Occipital lobe (tissue), 2 donors: ENCODE measurements around the gene LAIR1. TPM values are rescaled to one million over a fixed set of nuclear protein-coding genes. Genes with fewer than 3 reads are reported as not detected.
"Not testable (repeated sequence)": the region's sequence is repeated elsewhere in the genome, so short reads cannot be mapped to it uniquely, and the experiment has no call there.

ENCODE experiments used
- DNase-seq: peaks from one replicate; lab custom pipeline; 2025; lab: John Stamatoyannopoulos, UW
- total RNA-seq: library from RNA; depleted of rRNA; stranded (reverse); fragments of >200 nt; gene quantifications from one replicate; pipeline ENCODE4 v1.2.3, GENCODE V29; 2014

The LAIR1 gene
- total RNA-seq, 1 donor from 2014 or later = 1.1 TPM

GRCh38 chr19:54376610-54377285, 12.0 kb upstream of the LAIR1 start:
- no peak for DNase-seq

GRCh38 chr19:54375181-54375938, 10.6 kb upstream of the LAIR1 start:
- not testable (repeated sequence) for DNase-seq

GRCh38 chr19:54373781-54374631, 9.3 kb upstream of the LAIR1 start:
- DNase-seq = no peak

- not testable (repeated sequence) for DNase-seq
These were observed 6.7 kb upstream of the LAIR1 start for GRCh38 chr19:54371453-54371852.

- not testable (repeated sequence) for DNase-seq
These were observed 5.7 kb upstream of the LAIR1 start for GRCh38 chr19:54370434-54370796.

GRCh38 chr19:54369688-54370433, 5.1 kb upstream of the LAIR1 start:
- not testable (repeated sequence) for DNase-seq

GRCh38 chr19:54369082-54369687, 4.5 kb upstream of the LAIR1 start:
- no peak for DNase-seq

GRCh38 chr19:54366811-54367210, 2.1 kb upstream of the LAIR1 start:
- no peak for DNase-seq

- DNase-seq = not testable (repeated sequence)
These were observed 1.1 kb upstream of the LAIR1 start for GRCh38 chr19:54365798-54366197.

- not testable (repeated sequence) for DNase-seq
These were observed 2.9 kb downstream of the LAIR1 start for GRCh38 chr19:54361680-54362422.

- not testable (repeated sequence) for DNase-seq
These were observed 5.4 kb downstream of the LAIR1 start for GRCh38 chr19:54359149-54359820.

GRCh38 chr19:54357381-54357780, 7.3 kb downstream of the LAIR1 start:
- no peak for DNase-seq

- no peak for DNase-seq
These were observed 8.2 kb downstream of the LAIR1 start for GRCh38 chr19:54356444-54357056.

GRCh38 chr19:54355675-54356074, 9.1 kb downstream of the LAIR1 start:
- DNase-seq = no peak

GRCh38 chr19:54354761-54355160, 10.0 kb downstream of the LAIR1 start:
- DNase-seq = no peak

- no peak for DNase-seq
These were observed 12.2 kb downstream of the LAIR1 start for GRCh38 chr19:54352546-54352945.

- no peak for DNase-seq
These were observed 12.7 kb downstream of the LAIR1 start for GRCh38 chr19:54352041-54352440.

- no peak for DNase-seq
These were observed 13.3 kb downstream of the LAIR1 start for GRCh38 chr19:54351474-54351873.

- DNase-seq = no peak
These were observed 18.8 kb downstream of the LAIR1 start for GRCh38 chr19:54345938-54346386.
